Lung (tissue), 12 donors: Measurements from ENCODE around the gene ADGRG6. TPM values are rescaled to one million over a fixed set of nuclear protein-coding genes. Genes with fewer than 3 reads are reported as not detected.

Source experiments
- ATAC-seq: fragments of 200-7000 bp; cut with Tn5 transposase; one replicate; pipeline ENCODE4 v1.9.1; 2020; ENCODE audit warnings: moderate number of reproducible peaks; ENCODE audit not compliant: insufficient read depth, low FRiP score
- DNase-seq, 3 donors: peaks; one replicate each; pipeline ENCODE4 v3.0.0-alpha.2; 2013 to 2017
- H3K27ac ChIP-seq, 2 donors: one replicate each; pipeline ENCODE4 v1.5.1; 2013; ENCODE audit warnings: mild to moderate bottlenecking in 2 of 2, moderate library complexity in 2 of 2, control low read depth in 1 of 2, inconsistent platforms in 1 of 2, low read depth in 1 of 2, low read length in 1 of 2
- H3K27me3 ChIP-seq, 3 donors: one replicate each; pipeline ENCODE4 v1.5.1; 2013; ENCODE audit warnings: low read length in 2 of 3; ENCODE audit not compliant: control insufficient read depth in 3 of 3, insufficient read depth in 3 of 3
- H3K36me3 ChIP-seq, 4 donors: one replicate each; pipeline ENCODE4 v1.5.1; 2013; ENCODE audit warnings: low read length in 4 of 4, mild to moderate bottlenecking in 1 of 4, moderate library complexity in 1 of 4; ENCODE audit not compliant: control insufficient read depth in 4 of 4, insufficient read depth in 4 of 4
- H3K4me1 ChIP-seq, 5 donors: one replicate each; pipeline ENCODE4 v1.5.1; 2013; ENCODE audit warnings: low read length in 5 of 5, mild to moderate bottlenecking in 2 of 5, moderate library complexity in 1 of 5; ENCODE audit not compliant: control insufficient read depth in 5 of 5, insufficient read depth in 5 of 5
- H3K4me3 ChIP-seq: one replicate; pipeline ENCODE4 v1.5.1; 2013; ENCODE audit warnings: mild to moderate bottlenecking, control low read depth, moderate library complexity
- H3K9ac ChIP-seq, 2 donors: one replicate each; pipeline ENCODE4 v1.5.1; 2013; ENCODE audit warnings: low read length in 2 of 2, control low read depth in 1 of 2; ENCODE audit not compliant: insufficient read depth in 1 of 2
- H3K9me3 ChIP-seq, 4 donors: one replicate each; pipeline ENCODE4 v1.5.1; 2013; ENCODE audit warnings: low read length in 3 of 4, mild to moderate bottlenecking in 1 of 4, moderate library complexity in 1 of 4; ENCODE audit not compliant: control insufficient read depth in 4 of 4, insufficient read depth in 3 of 4
- WGBS, 2 donors: extraction: QIAGEN DNeasy Blood & Tissue Kit; methylation state at CpG; one replicate each; pipeline ENCODE4 v1.1.7; 2013; 5-methylcytosine and 5-hydroxymethylcytosine counted together
- polyA plus RNA-seq, 2 donors: library from polyadenylated mRNA; stranded (reverse); fragments of 200-250 nt; gene quantifications; one replicate each; pipeline ENCODE4 v1.2.1, GENCODE V29; 2013
- total RNA-seq, 2 donors: library from RNA; depleted of rRNA in 1 of 2; stranded (reverse); fragments of >200 nt in 1 of 2; gene quantifications; one replicate each; pipeline ENCODE4 v1.2.1, GENCODE V29; 2014 to 2021
- TF ChIP-seq, protein P1 (sequence below): IDR thresholded peaks from 2 replicates; pipeline ENCODE4 v1.5.1; 2012; ENCODE audit warnings: mild to moderate bottlenecking; ENCODE audit errors: control extremely low read depth, extremely low read depth
- donor health status: control.
- donor health status: control.
- donor health status: Bipolar disorder and iron deficiency.
- donor health status: healthy.
- donor health status: DM: yes; HTN: yes; CAD: no.

The ADGRG6 gene
- total and polyA plus RNA-seq, 4 donors = 6.4 to 177 (median 12.9) TPM

GRCh38 chr6:142274656-142275055 is 27.2 kb upstream of the ADGRG6 start:
- no peak for ATAC-seq
- WGBS, 2 donors = 84 to 85% methylated on average over 4 of the region's 4 CpGs
- no peaks in the 10 kb centered on the region for H3K9me3 ChIP-seq

GRCh38 chr6:142275236-142276006 is 26.4 kb upstream of the ADGRG6 start:
- Histone ChIP-seq H3K27ac (no peak overlapping the region), H3K36me3 (no peaks in the 10 kb centered on the region), H3K9me3 (no peaks in the 10 kb centered on the region), H3K4me3 (no peak overlapping the region), H3K9ac (no peak overlapping the region), H3K27me3 (no peaks in the 10 kb centered on the region), H3K4me1 (no peaks in the 10 kb centered on the region)
- DNase-seq (peak in 1 of 3 donors; percentile 40), ATAC-seq (no peak)
- TF ChIP-seq, protein P1, sequence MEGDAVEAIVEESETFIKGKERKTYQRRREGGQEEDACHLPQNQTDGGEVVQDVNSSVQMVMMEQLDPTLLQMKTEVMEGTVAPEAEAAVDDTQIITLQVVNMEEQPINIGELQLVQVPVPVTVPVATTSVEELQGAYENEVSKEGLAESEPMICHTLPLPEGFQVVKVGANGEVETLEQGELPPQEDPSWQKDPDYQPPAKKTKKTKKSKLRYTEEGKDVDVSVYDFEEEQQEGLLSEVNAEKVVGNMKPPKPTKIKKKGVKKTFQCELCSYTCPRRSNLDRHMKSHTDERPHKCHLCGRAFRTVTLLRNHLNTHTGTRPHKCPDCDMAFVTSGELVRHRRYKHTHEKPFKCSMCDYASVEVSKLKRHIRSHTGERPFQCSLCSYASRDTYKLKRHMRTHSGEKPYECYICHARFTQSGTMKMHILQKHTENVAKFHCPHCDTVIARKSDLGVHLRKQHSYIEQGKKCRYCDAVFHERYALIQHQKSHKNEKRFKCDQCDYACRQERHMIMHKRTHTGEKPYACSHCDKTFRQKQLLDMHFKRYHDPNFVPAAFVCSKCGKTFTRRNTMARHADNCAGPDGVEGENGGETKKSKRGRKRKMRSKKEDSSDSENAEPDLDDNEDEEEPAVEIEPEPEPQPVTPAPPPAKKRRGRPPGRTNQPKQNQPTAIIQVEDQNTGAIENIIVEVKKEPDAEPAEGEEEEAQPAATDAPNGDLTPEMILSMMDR = no peak
- 57 to 72% methylated on average over 5 of the region's 5 CpGs for WGBS, 2 donors

More at GRCh38 chr6:142274656-142275055, 27.2 kb upstream of the ADGRG6 start:
- no peak for DNase-seq
- Histone ChIP-seq H3K9ac (no peak overlapping the region), H3K4me1 (no peaks in the 10 kb centered on the region), H3K4me3 (no peak overlapping the region), H3K36me3 (no peaks in the 10 kb centered on the region), H3K27ac (no peak overlapping the region), H3K27me3 (no peaks in the 10 kb centered on the region)
- TF ChIP-seq, protein P1 = no peak

- no peak for DNase-seq
- ATAC-seq = no peak
- no peak overlapping the region for H3K27ac ChIP-seq
- H3K27me3 ChIP-seq = no peaks in the 10 kb centered on the region
- TF ChIP-seq, protein P1 = no peak
- H3K9ac ChIP-seq = no peak overlapping the region
- H3K36me3 ChIP-seq = no peaks in the 10 kb centered on the region
- H3K4me3 ChIP-seq = no peak overlapping the region
- H3K4me1 ChIP-seq = no peaks in the 10 kb centered on the region
- H3K9me3 ChIP-seq = peaks cover 0 to 5% (median 0%) of the 10 kb centered on the region in 4 donors
- 58 to 74% methylated on average over 1 of the region's 1 CpG for WGBS, 2 donors
Measured at GRCh38 chr6:142276256-142276655, 25.6 kb upstream of the ADGRG6 start.
